ENCODE measurements around the gene SYT7. TPM values are rescaled to one million over a fixed set of nuclear protein-coding genes. Genes with fewer than 3 reads are reported as not detected.

The SYT7 gene
- total RNA-seq, 1 experiment from 2014 or later: 2.5 TPM

- H3K27ac ChIP-seq (ENCODE audit: low read length): no peak overlapping the region
- intact Hi-C loops (cut with micrococcal nuclease; ENCODE audit: unreplicated experiment): no loop called here
- H3K27me3 ChIP-seq (ENCODE audit: control insufficient read depth, insufficient read depth, low read length): no peaks in the 10 kb centered on the region
- no peaks in the 10 kb centered on the region for H3K36me3 ChIP-seq (ENCODE audit: control insufficient read depth, insufficient read depth, low read length)
- TF ChIP-seq SIN3A (IDR thresholded peaks at IDR 0.05; ENCODE audit: borderline replicate concordance, insufficient read depth, low read depth, low read length): no peak
- no peak for TF ChIP-seq POLR2AphosphoS5 (IDR thresholded peaks at IDR 0.05; ENCODE audit: low read depth, low read length)
- TF ChIP-seq, protein P1, sequence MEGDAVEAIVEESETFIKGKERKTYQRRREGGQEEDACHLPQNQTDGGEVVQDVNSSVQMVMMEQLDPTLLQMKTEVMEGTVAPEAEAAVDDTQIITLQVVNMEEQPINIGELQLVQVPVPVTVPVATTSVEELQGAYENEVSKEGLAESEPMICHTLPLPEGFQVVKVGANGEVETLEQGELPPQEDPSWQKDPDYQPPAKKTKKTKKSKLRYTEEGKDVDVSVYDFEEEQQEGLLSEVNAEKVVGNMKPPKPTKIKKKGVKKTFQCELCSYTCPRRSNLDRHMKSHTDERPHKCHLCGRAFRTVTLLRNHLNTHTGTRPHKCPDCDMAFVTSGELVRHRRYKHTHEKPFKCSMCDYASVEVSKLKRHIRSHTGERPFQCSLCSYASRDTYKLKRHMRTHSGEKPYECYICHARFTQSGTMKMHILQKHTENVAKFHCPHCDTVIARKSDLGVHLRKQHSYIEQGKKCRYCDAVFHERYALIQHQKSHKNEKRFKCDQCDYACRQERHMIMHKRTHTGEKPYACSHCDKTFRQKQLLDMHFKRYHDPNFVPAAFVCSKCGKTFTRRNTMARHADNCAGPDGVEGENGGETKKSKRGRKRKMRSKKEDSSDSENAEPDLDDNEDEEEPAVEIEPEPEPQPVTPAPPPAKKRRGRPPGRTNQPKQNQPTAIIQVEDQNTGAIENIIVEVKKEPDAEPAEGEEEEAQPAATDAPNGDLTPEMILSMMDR (IDR thresholded peaks at IDR 0.05): no peak
- no peak for TF ChIP-seq TCF7L2 (IDR thresholded peaks at IDR 0.05; ENCODE audit: low read depth, low read length)
- TF ChIP-seq, protein P2, sequence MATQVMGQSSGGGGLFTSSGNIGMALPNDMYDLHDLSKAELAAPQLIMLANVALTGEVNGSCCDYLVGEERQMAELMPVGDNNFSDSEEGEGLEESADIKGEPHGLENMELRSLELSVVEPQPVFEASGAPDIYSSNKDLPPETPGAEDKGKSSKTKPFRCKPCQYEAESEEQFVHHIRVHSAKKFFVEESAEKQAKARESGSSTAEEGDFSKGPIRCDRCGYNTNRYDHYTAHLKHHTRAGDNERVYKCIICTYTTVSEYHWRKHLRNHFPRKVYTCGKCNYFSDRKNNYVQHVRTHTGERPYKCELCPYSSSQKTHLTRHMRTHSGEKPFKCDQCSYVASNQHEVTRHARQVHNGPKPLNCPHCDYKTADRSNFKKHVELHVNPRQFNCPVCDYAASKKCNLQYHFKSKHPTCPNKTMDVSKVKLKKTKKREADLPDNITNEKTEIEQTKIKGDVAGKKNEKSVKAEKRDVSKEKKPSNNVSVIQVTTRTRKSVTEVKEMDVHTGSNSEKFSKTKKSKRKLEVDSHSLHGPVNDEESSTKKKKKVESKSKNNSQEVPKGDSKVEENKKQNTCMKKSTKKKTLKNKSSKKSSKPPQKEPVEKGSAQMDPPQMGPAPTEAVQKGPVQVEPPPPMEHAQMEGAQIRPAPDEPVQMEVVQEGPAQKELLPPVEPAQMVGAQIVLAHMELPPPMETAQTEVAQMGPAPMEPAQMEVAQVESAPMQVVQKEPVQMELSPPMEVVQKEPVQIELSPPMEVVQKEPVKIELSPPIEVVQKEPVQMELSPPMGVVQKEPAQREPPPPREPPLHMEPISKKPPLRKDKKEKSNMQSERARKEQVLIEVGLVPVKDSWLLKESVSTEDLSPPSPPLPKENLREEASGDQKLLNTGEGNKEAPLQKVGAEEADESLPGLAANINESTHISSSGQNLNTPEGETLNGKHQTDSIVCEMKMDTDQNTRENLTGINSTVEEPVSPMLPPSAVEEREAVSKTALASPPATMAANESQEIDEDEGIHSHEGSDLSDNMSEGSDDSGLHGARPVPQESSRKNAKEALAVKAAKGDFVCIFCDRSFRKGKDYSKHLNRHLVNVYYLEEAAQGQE (IDR thresholded peaks at IDR 0.05; ENCODE audit: insufficient read depth in 1 of 2, low read depth in 2 of 2, low read length in 1 of 2): no peak
- DNase-seq (ENCODE audit: low read depth, low spot score) (no peak), ATAC-seq (peak; percentile 60)
- POLR2A ChIA-PET: no interaction called here
- H3K9me3 ChIP-seq (ENCODE audit: control insufficient read depth, insufficient read depth, low read depth, low read length): no peaks in the 10 kb centered on the region
- BruUV-seq (replicated peaks): no TSS peak
- peak overlapping the region; percentile 28 to 57 for H3K4me3 ChIP-seq (ENCODE audit: low read depth in 2 of 2, low read length in 2 of 2)
- CTCF ChIA-PET: interaction anchor here (0.7 to 1.5 kb wide), 3 partner anchors 12 to 146 kb away, joined by 4 to 9 read pairs (median 5); no protein-coding TSS in a partner anchor
- in situ Hi-C loops (cut with HindIII; ENCODE audit: low pct_unique_long_range_greater_than_20kb, low sequenced_read_pairs): no loop called here
- H3K4me1 ChIP-seq (ENCODE audit: control insufficient read depth, insufficient read depth, low read length): no peaks in the 10 kb centered on the region; the same call in 1 of the 2 replicates
These were observed 6.7 kb upstream of the SYT7 start for GRCh38 chr11:61587541-61587941.

- no peak for ATAC-seq
- no peak overlapping the region for H3K27ac ChIP-seq (ENCODE audit: low read length)
- ChIA-PET POLR2A (no interaction called here), CTCF (interaction anchor here (0.6 to 1.5 kb wide), 4 partner anchors 12 to 146 kb away, joined by 4 to 9 read pairs (median 4); no protein-coding TSS in a partner anchor)
- BruUV-seq (replicated peaks): no TSS peak
- H3K36me3 ChIP-seq (ENCODE audit: control insufficient read depth, insufficient read depth, low read length): no peaks in the 10 kb centered on the region
- H3K4me3 ChIP-seq (ENCODE audit: low read depth in 2 of 2, low read length in 2 of 2): no peak overlapping the region; a peak in 1 of 4 replicates
- no peaks in the 10 kb centered on the region for H3K9me3 ChIP-seq (ENCODE audit: control insufficient read depth, insufficient read depth, low read depth, low read length)
- no peaks in the 10 kb centered on the region; the same call in 1 of the 2 replicates for H3K4me1 ChIP-seq (ENCODE audit: control insufficient read depth, insufficient read depth, low read length)
- intact Hi-C loops (cut with micrococcal nuclease; ENCODE audit: unreplicated experiment) (no loop called here), in situ Hi-C loops (cut with HindIII; ENCODE audit: low pct_unique_long_range_greater_than_20kb, low sequenced_read_pairs) (no loop called here)
- no peak for DNase-seq (ENCODE audit: low read depth, low spot score)
- TF ChIP-seq, protein P2 (IDR thresholded peaks at IDR 0.05; ENCODE audit: insufficient read depth in 1 of 2, low read depth in 2 of 2, low read length in 1 of 2): no peak
- TF ChIP-seq SIN3A (IDR thresholded peaks at IDR 0.05; ENCODE audit: borderline replicate concordance, insufficient read depth, low read depth, low read length) (no peak), POLR2AphosphoS5 (IDR thresholded peaks at IDR 0.05; ENCODE audit: low read depth, low read length) (no peak), TCF7L2 (IDR thresholded peaks at IDR 0.05; ENCODE audit: low read depth, low read length) (no peak)
- TF ChIP-seq, protein P1 (IDR thresholded peaks at IDR 0.05): no peak
- H3K27me3 ChIP-seq (ENCODE audit: control insufficient read depth, insufficient read depth, low read length): 0 out of 2 replicates have a peak, but pooled peaks cover 2% of the 10 kb centered on the region
These were observed 6.0 kb upstream of the SYT7 start for GRCh38 chr11:61586792-61587430.
